Right lobe of liver (tissue), 6 donors: ENCODE results near the gene SLC20A1. TPM values are rescaled to one million over a fixed set of nuclear protein-coding genes. Genes with fewer than 3 reads are reported as not detected.
A peak's percentile ranks its signal among the peaks of the same experiment; 100 is the strongest.

ENCODE experiments used
- ATAC-seq, 4 donors: fragments of 200-7000 bp; cut with Tn5 transposase; one replicate each; pipeline ENCODE4 v1.9.1; 2020; ENCODE audit warnings: mild to moderate bottlenecking in 4 of 4, moderate library complexity in 4 of 4
- DNase-seq, 3 donors: peaks; one replicate each; pipeline ENCODE4 v3.0.0-alpha.2; 2020
- H3K27ac ChIP-seq, 3 donors: fragments of 200-600 bp; one replicate each; pipeline ENCODE4 v1.8.0; 2022
- H3K27me3 ChIP-seq, 2 donors: fragments of 200-600 bp; one replicate each; pipeline ENCODE4 v1.8.0; 2022
- H3K36me3 ChIP-seq, 4 donors: fragments of 200-600 bp; sonication (generic) in 1 of 4; one replicate each; pipeline versions ENCODE4 v1.5.1 to v1.8.0; 2017 to 2022; ENCODE audit warnings: control low read depth in 1 of 4
- H3K4me1 ChIP-seq, 4 donors: fragments of 200-600 bp; sonication (generic) in 1 of 4; one replicate each; pipeline versions ENCODE4 v1.5.1 to v1.8.0; 2017 to 2022; ENCODE audit warnings: control low read depth in 1 of 4
- H3K4me3 ChIP-seq, 3 donors: fragments of 200-600 bp; one replicate each; pipeline ENCODE4 v1.8.0; 2022
- H3K9me3 ChIP-seq, 4 donors: fragments of 200-600 bp; sonication (generic) in 1 of 4; one replicate each; pipeline versions ENCODE4 v1.5.1 to v1.8.0; 2017 to 2022; ENCODE audit warnings: control low read depth in 1 of 4
- CTCF ChIP-seq, 4 donors: fragments of 200-600 bp in 3 of 4; fragments of 450-650 bp in 1 of 4; IDR thresholded peaks; one replicate each; pipeline versions ENCODE4 v1.5.1 to v1.8.0; 2016 to 2022; ENCODE audit warnings: antibody characterized with exemption in 4 of 4, mild to moderate bottlenecking in 2 of 4
- POLR2A ChIP-seq: fragments of 450-650 bp; IDR thresholded peaks from one replicate; pipeline ENCODE4 v1.6.1; 2017; ENCODE audit warnings: antibody characterized with exemption, mild to moderate bottlenecking
- WGBS: methylation state at CpG from one replicate; pipeline ENCODE4 v1.1.6; 2018; ENCODE audit warnings: low coverage, low lambda C conversion rate; ENCODE audit not compliant: insufficient coverage; ENCODE audit errors: missing lambda C conversion rate; 5-methylcytosine and 5-hydroxymethylcytosine counted together
- intact Hi-C, 2 donors: fragments of 100-400 bp; cut with DNase I; formaldehyde crosslinking; loops; one replicate each; pipeline versions ENCODE4 v1.11.2 to v1.14.1; 2022
- total RNA-seq, 6 experiments: library from RNA; depleted of rRNA in 2 of 6; stranded (reverse); fragments of >200 nt in 2 of 6; fragmentation: NEBNext Ultra II Directional in 3 of 6; extraction: Animal tissue kit (Norgen Biotek cat#: 25700) in 3 of 6; gene quantifications; one replicate each; pipeline versions ENCODE4 v1.1.0 to v1.2.4, GENCODE V29; 2016 to 2023
- donor health status: DM: no; HTN: yes; CAD: no.
- donor health status: DM: no; HTN: no; CAD: no.
- donor health status: DM: no; HTN: no; CAD: no.
- donor health status: DM: no; HTN: yes; CAD: no.
- donor health status: DM: no; HTN: yes; CAD: no.

Gene SLC20A1
- total RNA-seq, 6 experiments from 2014 or later = 14.3 to 103 (median 26.8) TPM

DNA sequence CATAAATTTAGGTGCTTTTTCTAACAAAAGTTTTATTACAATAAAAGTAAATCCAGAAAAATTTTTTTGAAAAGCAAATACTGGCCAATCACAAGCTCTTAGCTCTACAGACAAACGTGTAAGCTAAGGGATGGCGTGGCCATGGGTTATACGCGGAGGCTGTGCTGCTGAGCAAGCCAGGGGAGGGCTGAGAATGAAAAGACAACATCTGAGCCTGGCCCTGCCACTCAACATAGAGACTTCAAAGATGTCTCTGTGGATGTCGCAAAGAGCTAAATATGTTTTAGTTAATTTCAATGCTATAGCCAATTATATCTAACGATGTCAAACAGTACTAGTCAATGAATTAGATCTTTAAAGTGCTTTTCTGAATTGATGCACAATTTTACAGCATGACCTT is 41.8 kb downstream of the SLC20A1 start:
- intact Hi-C loops = loop anchor here in 1 of 2 donors (5.0 kb wide), 1 partner anchor 50 kb away; no protein-coding TSS in a partner anchor
- 83% methylated on average over 6 of the region's 6 CpGs for WGBS
- no peak for ATAC-seq

GRCh38 chr2:112688086-112688880 is 42.5 kb downstream of the SLC20A1 start:
- Histone ChIP-seq H3K4me3 (no peak overlapping the region), H3K27me3 (no peaks in the 10 kb centered on the region), H3K9me3 (no peaks in the 10 kb centered on the region), H3K4me1 (no peaks in the 10 kb centered on the region), H3K27ac (no peak overlapping the region), H3K36me3 (no peaks in the 10 kb centered on the region)
- peak in 1 of 3 donors; percentile 31 for DNase-seq
- intact Hi-C loops = loop anchor here in 1 of 2 donors (5.0 kb wide), 1 partner anchor 51 kb away; no protein-coding TSS in a partner anchor
- TF ChIP-seq POLR2A = no peak
- TF ChIP-seq CTCF (IDR thresholded peaks at IDR 0.05) = no peak
- WGBS = 76% methylated on average over 12 of the region's 14 CpGs
- no peak for ATAC-seq

More for the DNA sequence above, 41.8 kb downstream of the SLC20A1 start:
- TF ChIP-seq CTCF (IDR thresholded peaks at IDR 0.05) (no peak), POLR2A (no peak)
- no peak overlapping the region for H3K27ac ChIP-seq
- no peak for DNase-seq
- H3K4me1 ChIP-seq = no peaks in the 10 kb centered on the region
- H3K36me3 ChIP-seq = no peaks in the 10 kb centered on the region
- H3K4me3 ChIP-seq = no peak overlapping the region
- no peaks in the 10 kb centered on the region for H3K27me3 ChIP-seq
- H3K9me3 ChIP-seq = no peaks in the 10 kb centered on the region

DNA sequence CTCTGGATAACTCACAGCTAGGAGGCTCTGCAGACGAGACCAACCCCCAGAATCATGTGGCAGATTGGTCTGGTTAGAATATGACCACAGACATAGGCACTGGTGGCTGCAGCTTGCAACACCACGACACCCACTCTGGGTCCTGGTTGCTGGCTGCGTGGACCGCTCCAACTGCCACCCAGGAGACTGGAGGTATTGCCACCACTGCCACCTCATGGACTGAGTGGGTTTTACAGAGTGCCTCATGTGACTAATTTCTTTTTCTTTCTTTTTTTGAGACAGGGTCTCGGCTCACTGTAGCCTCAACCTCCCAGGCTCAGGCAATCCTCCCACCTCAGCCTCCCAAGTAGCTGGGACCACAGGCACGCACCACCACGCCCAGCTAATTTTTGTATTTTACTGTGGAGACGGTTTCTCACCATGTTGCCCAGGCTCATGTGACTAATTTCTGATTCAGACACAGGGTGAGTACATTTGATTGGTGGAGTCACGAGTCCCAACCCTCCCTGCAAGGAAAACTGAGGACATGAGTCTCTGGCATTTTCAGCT is 45.2 kb downstream of the SLC20A1 start:
- Histone ChIP-seq H3K27me3 (no peaks in the 10 kb centered on the region), H3K9me3 (no peaks in the 10 kb centered on the region), H3K36me3 (no peaks in the 10 kb centered on the region), H3K27ac (peak overlapping the region in 1 of 3 donors; percentile 21), H3K4me3 (peak overlapping the region in 1 of 3 donors; percentile 31), H3K4me1 (no peaks in the 10 kb centered on the region)
- intact Hi-C loops = no loop called here
- 4% methylated on average over 6 of the region's 9 CpGs for WGBS
- DNase-seq (peak; percentile 76 to 80 (median 80)), ATAC-seq (peak; percentile 83 to 97 (median 92))
- no peak for TF ChIP-seq POLR2A
- TF ChIP-seq CTCF (IDR thresholded peaks at IDR 0.05) = peak; percentile 71 to 90 (median 74)

DNA sequence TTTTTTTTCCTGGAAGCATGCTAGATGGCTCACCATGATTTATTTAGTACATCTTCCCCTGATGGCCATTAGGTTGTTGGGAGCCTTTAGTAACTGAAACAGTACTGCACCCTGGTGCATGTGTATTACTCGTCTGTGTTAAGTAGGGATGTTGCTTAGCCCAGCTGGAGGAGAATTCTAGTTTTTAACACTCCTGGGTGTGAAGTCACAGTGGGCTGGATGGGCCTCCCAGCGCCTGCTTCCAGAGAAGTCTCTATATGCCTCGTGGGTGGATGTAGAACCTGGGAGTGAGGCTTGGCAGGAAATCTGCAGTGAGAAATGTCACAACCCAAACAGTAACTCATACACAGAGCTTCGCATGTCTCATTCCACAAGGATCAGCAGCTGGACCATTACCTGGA is 46.1 kb downstream of the SLC20A1 start:
- Histone ChIP-seq H3K27ac (no peak overlapping the region), H3K4me1 (no peaks in the 10 kb centered on the region), H3K9me3 (no peaks in the 10 kb centered on the region), H3K27me3 (no peaks in the 10 kb centered on the region), H3K36me3 (no peaks in the 10 kb centered on the region), H3K4me3 (no peak overlapping the region)
- peak in 1 of 3 donors; percentile 23 for DNase-seq
- WGBS = 75% methylated on average over 1 of the region's 4 CpGs
- no peak for TF ChIP-seq POLR2A
- no peak for TF ChIP-seq CTCF (IDR thresholded peaks at IDR 0.05)
- no peak for ATAC-seq
- intact Hi-C loops = no loop called here
